ENCODE data around the gene TADA3.

TADA3 gene

GRCh38 chr3:9760779-9761505, 31.3 kb downstream of the TADA3 start:
- DNase-seq: no peak

GRCh38 chr3:9757427-9757826, 34.8 kb downstream of the TADA3 start:
- DNase-seq: no peak

DNA sequence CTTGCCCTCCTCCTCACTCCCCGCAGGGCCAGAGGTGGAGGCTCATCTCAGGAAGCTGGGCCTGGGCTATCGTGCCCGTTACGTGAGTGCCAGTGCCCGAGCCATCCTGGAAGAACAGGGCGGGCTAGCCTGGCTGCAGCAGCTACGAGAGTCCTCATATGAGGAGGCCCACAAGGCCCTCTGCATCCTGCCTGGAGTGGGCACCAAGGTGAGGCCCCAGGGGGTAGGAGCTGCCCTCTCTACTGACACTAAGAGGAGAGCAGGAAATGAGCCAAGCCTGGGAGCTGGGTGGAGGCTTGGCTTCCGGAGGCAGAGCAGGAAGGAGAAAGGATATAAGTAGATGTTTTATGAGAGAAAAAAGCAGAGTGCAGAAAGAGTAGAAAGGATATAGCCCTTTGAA, 37.6 kb downstream of the TADA3 start:
- DNase-seq: no peak

GRCh38 chr3:9750556-9751411, 41.5 kb downstream of the TADA3 start:
- DNase-seq: no peak

- DNase-seq: peak; percentile 89 to 97
Observed at GRCh38 chr3:9749645-9750555, 42.4 kb downstream of the TADA3 start, which contains the start of gene OGG1. Gene OGG1, plus strand, starts transcription at chr3:9749952. Its CDS starts 335 bp downstream, at chr3:9750287.

- no peak for DNase-seq
Observed at GRCh38 chr3:9749296-9749644, 43.0 kb downstream of the TADA3 start.

DNA sequence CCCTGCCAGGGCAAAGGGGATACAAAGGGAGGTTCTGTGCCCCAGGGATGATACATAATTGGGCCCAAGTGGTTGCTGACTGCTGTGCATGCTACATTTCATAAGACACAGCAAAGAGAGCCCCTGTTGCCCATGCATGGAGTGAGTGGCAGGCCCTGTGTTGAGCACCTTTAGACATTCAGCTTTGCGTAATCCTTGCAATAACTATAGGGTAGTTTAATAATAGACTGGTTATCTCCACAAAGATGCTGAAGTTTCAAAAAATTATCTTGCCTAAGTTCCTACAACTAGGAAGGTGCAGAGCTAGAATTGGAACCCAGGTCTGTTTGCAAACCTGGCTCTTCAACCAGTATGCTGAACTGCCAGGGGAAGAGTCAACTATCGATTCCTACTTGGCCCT, 44.2 kb downstream of the TADA3 start:
- DNase-seq: no peak

GRCh38 chr3:9747267-9747666, 45.0 kb downstream of the TADA3 start:
- DNase-seq: no peak

GRCh38 chr3:9746330-9746729, 45.9 kb downstream of the TADA3 start:
- no peak for DNase-seq

DNA sequence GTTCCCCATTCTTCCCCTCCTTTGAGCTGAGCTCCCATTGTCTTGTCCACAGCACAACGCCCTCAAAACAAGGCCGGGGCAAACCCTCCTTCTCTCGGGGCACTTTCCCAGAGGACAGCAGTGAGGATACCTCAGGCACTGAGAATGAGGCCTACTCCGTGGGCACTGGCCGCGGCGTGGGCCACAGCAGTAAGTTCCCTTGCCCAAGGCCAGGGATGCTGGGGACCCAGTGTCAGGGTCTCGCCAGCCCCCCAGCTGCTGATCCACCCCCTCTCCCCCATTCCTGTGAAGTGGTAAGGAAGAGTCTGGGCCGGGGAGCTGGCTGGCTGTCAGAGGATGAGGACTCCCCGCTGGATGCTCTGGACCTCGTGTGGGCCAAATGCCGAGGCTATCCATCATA, 46.8 kb downstream of the TADA3 start:
- no peak for DNase-seq

- no peak for DNase-seq
Observed at GRCh38 chr3:9744162-9744561, 48.1 kb downstream of the TADA3 start.

GRCh38 chr3:9743548-9743947, 48.7 kb downstream of the TADA3 start:
- DNase-seq: no peak

- no peak for DNase-seq
Observed at GRCh38 chr3:9742560-9742959, 49.7 kb downstream of the TADA3 start.

DNA sequence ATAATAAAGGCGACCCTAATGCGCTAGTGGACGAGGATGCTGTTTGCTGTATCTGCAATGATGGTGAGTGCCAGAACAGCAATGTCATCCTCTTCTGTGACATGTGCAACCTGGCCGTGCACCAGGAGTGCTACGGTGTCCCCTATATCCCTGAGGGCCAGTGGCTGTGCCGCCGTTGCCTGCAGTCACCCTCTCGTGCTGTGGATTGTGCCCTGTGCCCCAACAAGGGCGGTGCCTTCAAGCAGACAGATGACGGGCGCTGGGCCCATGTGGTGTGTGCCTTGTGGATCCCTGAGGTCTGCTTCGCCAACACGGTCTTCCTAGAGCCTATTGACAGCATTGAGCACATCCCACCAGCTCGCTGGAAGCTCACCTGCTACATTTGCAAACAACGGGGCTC, 53.1 kb downstream of the TADA3 start:
- DNase-seq: no peak

GRCh38 chr3:9736831-9737230, 55.4 kb downstream of the TADA3 start:
- DNase-seq: peak in 1 of 2 experiments; percentile 19

DNA sequence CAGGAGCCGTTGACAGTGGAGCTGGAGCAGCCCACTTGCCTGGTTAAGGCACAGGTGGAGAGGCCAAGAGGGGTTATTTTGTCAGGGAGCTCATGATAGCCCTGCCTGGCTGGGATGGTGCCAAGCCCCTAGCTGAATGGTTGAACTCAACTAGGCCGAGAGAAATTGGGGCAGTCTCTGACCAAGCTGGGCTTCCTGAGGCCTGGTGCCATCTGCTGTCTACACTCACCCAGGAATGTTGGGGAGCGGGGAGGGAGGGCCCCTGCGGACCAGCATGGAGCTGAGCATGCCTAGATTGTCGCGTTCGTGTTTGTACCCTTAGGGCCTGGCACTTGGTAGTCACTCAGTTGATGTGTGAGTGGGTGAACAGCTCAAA, 59.5 kb downstream of the TADA3 start:
- DNase-seq: no peak

DNA sequence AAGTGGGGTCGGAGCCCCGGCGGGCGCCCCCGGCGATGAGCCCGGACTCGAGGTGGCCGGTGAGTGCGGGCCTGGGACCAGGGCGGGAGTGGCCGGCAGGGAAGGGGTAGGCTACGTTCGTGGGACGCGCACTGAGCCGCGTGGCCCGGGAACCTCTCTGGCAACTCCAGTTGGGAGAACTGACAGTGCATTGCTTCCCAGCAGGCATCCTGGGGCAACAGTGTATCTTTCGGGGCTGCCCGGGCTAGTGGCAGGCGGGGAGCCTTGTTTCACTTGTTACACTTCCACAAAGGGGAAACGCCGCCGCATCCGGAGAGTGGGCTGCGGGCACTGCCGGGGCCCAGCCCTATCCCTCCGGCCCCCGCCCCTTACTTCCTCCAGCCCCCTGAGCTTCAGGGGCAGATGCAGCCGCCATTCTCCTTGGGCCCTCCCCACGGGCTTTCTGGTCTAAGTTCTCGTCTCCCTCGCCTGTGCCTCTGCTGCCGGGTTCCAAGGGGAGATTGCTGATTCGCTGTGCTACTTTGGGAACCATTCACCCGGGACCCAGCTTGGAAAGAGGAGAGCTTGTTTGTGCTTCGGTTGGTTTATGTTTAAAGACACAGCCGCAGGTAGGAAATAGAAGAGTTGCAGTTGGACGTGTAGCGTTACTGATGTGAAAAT, 60.1 kb downstream of the TADA3 start:
- peak in 1 of 2 experiments; percentile 25 for DNase-seq

- peak; percentile 99 to 100 for DNase-seq
Observed at GRCh38 chr3:9731206-9732079, 60.8 kb downstream of the TADA3 start, which contains the start of gene BRPF1. Gene BRPF1, plus strand, starts transcription at chr3:9731735. Its CDS starts 2,406 bp downstream, at chr3:9734141.

GRCh38 chr3:9730657-9731205, 61.5 kb downstream of the TADA3 start:
- no peak for DNase-seq

All from stimulated activated CD4-positive, alpha-beta T cell treated with anti-CD3 and anti-CD28 coated beads, Interleukin-4, amount 100 ng/mL, for 4 hours (primary cell).